ENCODE measurements around the gene FOXF1.

DNA sequence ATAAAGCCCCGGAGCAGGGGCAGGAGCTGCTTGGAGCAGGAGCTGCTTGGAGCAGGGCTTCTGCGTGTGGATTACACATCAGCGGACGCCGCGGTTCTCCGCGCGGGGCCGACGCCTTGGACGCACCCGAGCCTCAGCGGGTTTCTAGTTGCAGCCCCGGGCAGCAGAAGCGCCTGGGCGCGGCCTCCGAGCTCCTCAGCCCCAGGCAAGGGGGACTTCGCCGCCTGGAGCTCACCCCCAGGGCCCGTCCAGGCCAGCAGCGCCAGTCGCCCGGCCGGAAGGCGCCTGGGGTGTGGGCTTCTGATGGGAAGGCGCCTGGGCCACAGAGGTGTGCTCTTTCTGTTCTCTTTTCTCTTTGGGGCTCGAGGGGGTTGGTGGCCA lies 6.3 kb downstream of the FOXF1 start:
- TF ChIP-seq, protein P1, sequence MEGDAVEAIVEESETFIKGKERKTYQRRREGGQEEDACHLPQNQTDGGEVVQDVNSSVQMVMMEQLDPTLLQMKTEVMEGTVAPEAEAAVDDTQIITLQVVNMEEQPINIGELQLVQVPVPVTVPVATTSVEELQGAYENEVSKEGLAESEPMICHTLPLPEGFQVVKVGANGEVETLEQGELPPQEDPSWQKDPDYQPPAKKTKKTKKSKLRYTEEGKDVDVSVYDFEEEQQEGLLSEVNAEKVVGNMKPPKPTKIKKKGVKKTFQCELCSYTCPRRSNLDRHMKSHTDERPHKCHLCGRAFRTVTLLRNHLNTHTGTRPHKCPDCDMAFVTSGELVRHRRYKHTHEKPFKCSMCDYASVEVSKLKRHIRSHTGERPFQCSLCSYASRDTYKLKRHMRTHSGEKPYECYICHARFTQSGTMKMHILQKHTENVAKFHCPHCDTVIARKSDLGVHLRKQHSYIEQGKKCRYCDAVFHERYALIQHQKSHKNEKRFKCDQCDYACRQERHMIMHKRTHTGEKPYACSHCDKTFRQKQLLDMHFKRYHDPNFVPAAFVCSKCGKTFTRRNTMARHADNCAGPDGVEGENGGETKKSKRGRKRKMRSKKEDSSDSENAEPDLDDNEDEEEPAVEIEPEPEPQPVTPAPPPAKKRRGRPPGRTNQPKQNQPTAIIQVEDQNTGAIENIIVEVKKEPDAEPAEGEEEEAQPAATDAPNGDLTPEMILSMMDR (IDR thresholded peaks at IDR 0.05) = no peak
- TF ChIP-seq POLR2A (IDR thresholded peaks at IDR 0.05) (no peak), EP300 (IDR thresholded peaks at IDR 0.05) (no peak)
